Measurements from ENCODE around the gene ZNF331.
A peak's percentile ranks its signal among the peaks of the same experiment; 100 is the strongest.

Gene ZNF331

GRCh38 chr19:53521373-53522202 is 16.4 kb upstream of the ZNF331 start:
- peaks cover 20% of the 10 kb centered on the region for H3K79me2 ChIP-seq (ENCODE audit: control insufficient read depth, insufficient read depth, low read length)
- no peak overlapping the region for H2BK5ac ChIP-seq (ENCODE audit: low read length)
- no peaks in the 10 kb centered on the region for H3K27me3 ChIP-seq (ENCODE audit: insufficient read depth, low read length, poor library complexity)
- peaks cover 2% of the 10 kb centered on the region for H3K4me1 ChIP-seq (ENCODE audit: control insufficient read depth, low read depth, low read length)
- peak overlapping the region; percentile 66 for H3K4ac ChIP-seq (ENCODE audit: low read depth, low read length)
- H3K23ac ChIP-seq (ENCODE audit: low read length), result no peak overlapping the region
- H3K4me3 ChIP-seq (ENCODE audit: low read length), result peak overlapping the region; percentile 99
- peak overlapping the region; percentile 99 for H3K9ac ChIP-seq (ENCODE audit: low read length)
- DNase-seq, result no peak
- peaks cover 12% of the 10 kb centered on the region for H3K79me1 ChIP-seq (ENCODE audit: low read length)
- H3K4me2 ChIP-seq (ENCODE audit: low read length), result peak overlapping the region; percentile 94
- H2BK120ac ChIP-seq (ENCODE audit: low read depth, low read length), result no peak overlapping the region
- peak overlapping the region; percentile 100 for H3K56ac ChIP-seq (ENCODE audit: low read length)
- H2BK15ac ChIP-seq (replicated peaks; ENCODE audit: low read depth), result no peak overlapping the region
- no peak overlapping the region for H4K8ac ChIP-seq (ENCODE audit: low read depth, low read length)
- H3K27ac ChIP-seq (ENCODE audit: low read depth, low read length), result no peak overlapping the region
- WGBS (ENCODE audit: extremely low coverage, insufficient coverage, low lambda C conversion rate), result no CpG with 5 or more reads among the region's 33 CpGs
- no peak overlapping the region for H4K5ac ChIP-seq (ENCODE audit: low read length)
- H2AK5ac ChIP-seq (ENCODE audit: low read length), result no peak overlapping the region
- no peak overlapping the region for H3K18ac ChIP-seq (ENCODE audit: low read length)
- no peaks in the 10 kb centered on the region for H3K36me3 ChIP-seq (ENCODE audit: control insufficient read depth, insufficient read depth, low read length)

- whole genome bisulfite sequencing (ENCODE audit: extremely low coverage, insufficient coverage, low lambda C conversion rate), result no CpG with 5 or more reads among the region's 2 CpGs
These were observed 12.0 kb upstream of the ZNF331 start for GRCh38 chr19:53525922-53526321.

GRCh38 chr19:53530622-53531021 is 7.3 kb upstream of the ZNF331 start:
- Histone ChIP-seq H3K79me1 (ENCODE audit: low read length) (peaks cover 5% of the 10 kb centered on the region), H3K4me1 (ENCODE audit: control insufficient read depth, low read depth, low read length) (no peaks in the 10 kb centered on the region), H3K79me2 (ENCODE audit: control insufficient read depth, insufficient read depth, low read length) (peaks cover 2% of the 10 kb centered on the region), H4K8ac (ENCODE audit: low read depth, low read length) (no peak overlapping the region), H3K27me3 (ENCODE audit: insufficient read depth, low read length, poor library complexity) (no peaks in the 10 kb centered on the region), H2BK15ac (replicated peaks; ENCODE audit: low read depth) (no peak overlapping the region), H2BK5ac (ENCODE audit: low read length) (no peak overlapping the region), H3K56ac (ENCODE audit: low read length) (no peak overlapping the region), H3K4me2 (ENCODE audit: low read length) (no peak overlapping the region), H3K9ac (ENCODE audit: low read length) (no peak overlapping the region), H3K4ac (ENCODE audit: low read depth, low read length) (no peak overlapping the region), H3K23ac (ENCODE audit: low read length) (no peak overlapping the region), H3K27ac (ENCODE audit: low read depth, low read length) (no peak overlapping the region), H2BK120ac (ENCODE audit: low read depth, low read length) (no peak overlapping the region), H3K18ac (ENCODE audit: low read length) (no peak overlapping the region), H2AK5ac (ENCODE audit: low read length) (no peak overlapping the region), H3K4me3 (ENCODE audit: low read length) (no peak overlapping the region), H4K5ac (ENCODE audit: low read length) (no peak overlapping the region), H3K36me3 (ENCODE audit: control insufficient read depth, insufficient read depth, low read length) (peaks cover 2% of the 10 kb centered on the region)
- WGBS (ENCODE audit: extremely low coverage, insufficient coverage, low lambda C conversion rate), result no CpG with 5 or more reads among the region's 8 CpGs
- no peak for DNase-seq

More at GRCh38 chr19:53525922-53526321, 12.0 kb upstream of the ZNF331 start:
- Histone ChIP-seq H3K36me3 (ENCODE audit: control insufficient read depth, insufficient read depth, low read length) (peaks cover 2% of the 10 kb centered on the region), H2BK5ac (ENCODE audit: low read length) (no peak overlapping the region), H3K4ac (ENCODE audit: low read depth, low read length) (no peak overlapping the region), H2BK15ac (replicated peaks; ENCODE audit: low read depth) (no peak overlapping the region), H3K27me3 (ENCODE audit: insufficient read depth, low read length, poor library complexity) (no peaks in the 10 kb centered on the region), H3K23ac (ENCODE audit: low read length) (no peak overlapping the region), H4K5ac (ENCODE audit: low read length) (no peak overlapping the region), H3K79me1 (ENCODE audit: low read length) (peaks cover 15% of the 10 kb centered on the region), H3K79me2 (ENCODE audit: control insufficient read depth, insufficient read depth, low read length) (peaks cover 20% of the 10 kb centered on the region), H3K27ac (ENCODE audit: low read depth, low read length) (no peak overlapping the region), H2BK120ac (ENCODE audit: low read depth, low read length) (no peak overlapping the region), H3K18ac (ENCODE audit: low read length) (no peak overlapping the region), H3K56ac (ENCODE audit: low read length) (no peak overlapping the region), H4K8ac (ENCODE audit: low read depth, low read length) (no peak overlapping the region), H3K4me3 (ENCODE audit: low read length) (no peak overlapping the region), H3K9ac (ENCODE audit: low read length) (no peak overlapping the region), H3K4me1 (ENCODE audit: control insufficient read depth, low read depth, low read length) (peaks cover 2% of the 10 kb centered on the region), H3K4me2 (ENCODE audit: low read length) (no peak overlapping the region), H2AK5ac (ENCODE audit: low read length) (no peak overlapping the region)
- no peak for DNase-seq

- Histone ChIP-seq H4K5ac (ENCODE audit: low read length) (no peak overlapping the region), H4K8ac (ENCODE audit: low read depth, low read length) (no peak overlapping the region), H3K79me1 (ENCODE audit: low read length) (peaks cover 3% of the 10 kb centered on the region), H2AK5ac (ENCODE audit: low read length) (no peak overlapping the region), H3K27ac (ENCODE audit: low read depth, low read length) (no peak overlapping the region), H3K4ac (ENCODE audit: low read depth, low read length) (no peak overlapping the region), H3K56ac (ENCODE audit: low read length) (no peak overlapping the region), H3K36me3 (ENCODE audit: control insufficient read depth, insufficient read depth, low read length) (peaks cover 2% of the 10 kb centered on the region), H3K18ac (ENCODE audit: low read length) (no peak overlapping the region), H2BK120ac (ENCODE audit: low read depth, low read length) (no peak overlapping the region), H3K4me3 (ENCODE audit: low read length) (no peak overlapping the region), H3K4me1 (ENCODE audit: control insufficient read depth, low read depth, low read length) (no peaks in the 10 kb centered on the region), H3K4me2 (ENCODE audit: low read length) (no peak overlapping the region), H3K79me2 (ENCODE audit: control insufficient read depth, insufficient read depth, low read length) (no peaks in the 10 kb centered on the region), H3K9ac (ENCODE audit: low read length) (no peak overlapping the region), H2BK5ac (ENCODE audit: low read length) (no peak overlapping the region), H2BK15ac (replicated peaks; ENCODE audit: low read depth) (no peak overlapping the region), H3K27me3 (ENCODE audit: insufficient read depth, low read length, poor library complexity) (no peaks in the 10 kb centered on the region), H3K23ac (ENCODE audit: low read length) (no peak overlapping the region)
- WGBS (ENCODE audit: extremely low coverage, insufficient coverage, low lambda C conversion rate), result no CpG with 5 or more reads among the region's 4 CpGs
- no peak for DNase-seq
These were observed 6.5 kb upstream of the ZNF331 start for GRCh38 chr19:53531457-53531856.

GRCh38 chr19:53532362-53532761 is 5.6 kb upstream of the ZNF331 start:
- Histone ChIP-seq H3K56ac (ENCODE audit: low read length) (no peak overlapping the region), H2BK5ac (ENCODE audit: low read length) (no peak overlapping the region), H3K27me3 (ENCODE audit: insufficient read depth, low read length, poor library complexity) (no peaks in the 10 kb centered on the region), H3K27ac (ENCODE audit: low read depth, low read length) (no peak overlapping the region), H4K5ac (ENCODE audit: low read length) (no peak overlapping the region), H3K4me3 (ENCODE audit: low read length) (no peak overlapping the region), H4K8ac (ENCODE audit: low read depth, low read length) (no peak overlapping the region), H3K9ac (ENCODE audit: low read length) (no peak overlapping the region), H3K36me3 (ENCODE audit: control insufficient read depth, insufficient read depth, low read length) (peaks cover 2% of the 10 kb centered on the region), H3K4ac (ENCODE audit: low read depth, low read length) (no peak overlapping the region), H2AK5ac (ENCODE audit: low read length) (no peak overlapping the region), H3K4me2 (ENCODE audit: low read length) (no peak overlapping the region), H3K18ac (ENCODE audit: low read length) (no peak overlapping the region), H3K23ac (ENCODE audit: low read length) (no peak overlapping the region), H3K79me1 (ENCODE audit: low read length) (peaks cover under 1% of the 10 kb centered on the region), H3K4me1 (ENCODE audit: control insufficient read depth, low read depth, low read length) (no peaks in the 10 kb centered on the region), H3K79me2 (ENCODE audit: control insufficient read depth, insufficient read depth, low read length) (no peaks in the 10 kb centered on the region), H2BK15ac (replicated peaks; ENCODE audit: low read depth) (no peak overlapping the region), H2BK120ac (ENCODE audit: low read depth, low read length) (no peak overlapping the region)
- no peak for DNase-seq
- WGBS (ENCODE audit: extremely low coverage, insufficient coverage, low lambda C conversion rate), result no CpG with 5 or more reads among the region's 1 CpG

- no peak overlapping the region for H3K9ac ChIP-seq (ENCODE audit: low read length)
- H3K4ac ChIP-seq (ENCODE audit: low read depth, low read length), result no peak overlapping the region
- no peaks in the 10 kb centered on the region for H3K79me2 ChIP-seq (ENCODE audit: control insufficient read depth, insufficient read depth, low read length)
- H2BK15ac ChIP-seq (replicated peaks; ENCODE audit: low read depth), result no peak overlapping the region
- no peak overlapping the region for H2BK5ac ChIP-seq (ENCODE audit: low read length)
- H2AK5ac ChIP-seq (ENCODE audit: low read length), result no peak overlapping the region
- H3K4me3 ChIP-seq (ENCODE audit: low read length), result no peak overlapping the region
- H3K23ac ChIP-seq (ENCODE audit: low read length), result no peak overlapping the region
- DNase-seq, result no peak
- H3K4me1 ChIP-seq (ENCODE audit: control insufficient read depth, low read depth, low read length), result no peaks in the 10 kb centered on the region
- no peak overlapping the region for H3K4me2 ChIP-seq (ENCODE audit: low read length)
- no peak overlapping the region for H3K56ac ChIP-seq (ENCODE audit: low read length)
- H3K36me3 ChIP-seq (ENCODE audit: control insufficient read depth, insufficient read depth, low read length), result peaks cover 6% of the 10 kb centered on the region
- no peaks in the 10 kb centered on the region for H3K27me3 ChIP-seq (ENCODE audit: insufficient read depth, low read length, poor library complexity)
- no peak overlapping the region for H3K18ac ChIP-seq (ENCODE audit: low read length)
- H3K27ac ChIP-seq (ENCODE audit: low read depth, low read length), result no peak overlapping the region
- H4K8ac ChIP-seq (ENCODE audit: low read depth, low read length), result no peak overlapping the region
- H4K5ac ChIP-seq (ENCODE audit: low read length), result no peak overlapping the region
- no peaks in the 10 kb centered on the region for H3K79me1 ChIP-seq (ENCODE audit: low read length)
- H2BK120ac ChIP-seq (ENCODE audit: low read depth, low read length), result no peak overlapping the region
These were observed 1.8 kb upstream of the ZNF331 start for GRCh38 chr19:53536225-53536548.

Measured in mesendoderm (in vitro differentiated cells).